Activated CD4-positive, alpha-beta T cell treated with anti-CD3 and anti-CD28 coated beads, Interleukin-2, Interleukin-6, amounts not matched to agents 100 ng/mL and 50 ng/mL, durations not matched to agents 16 hours and 8 hours (primary cell): ENCODE results near the gene SLC9A5.
A peak's percentile ranks its signal among the peaks of the same experiment; 100 is the strongest.

ENCODE experiments used
- DNase-seq: peaks from one replicate; pipeline ENCODE4 v3.0.0-alpha.2; 2020

Gene SLC9A5

GRCh38 chr16:67216612-67217490, 31.9 kb upstream of the SLC9A5 start:
- DNase-seq, result no peak

DNA sequence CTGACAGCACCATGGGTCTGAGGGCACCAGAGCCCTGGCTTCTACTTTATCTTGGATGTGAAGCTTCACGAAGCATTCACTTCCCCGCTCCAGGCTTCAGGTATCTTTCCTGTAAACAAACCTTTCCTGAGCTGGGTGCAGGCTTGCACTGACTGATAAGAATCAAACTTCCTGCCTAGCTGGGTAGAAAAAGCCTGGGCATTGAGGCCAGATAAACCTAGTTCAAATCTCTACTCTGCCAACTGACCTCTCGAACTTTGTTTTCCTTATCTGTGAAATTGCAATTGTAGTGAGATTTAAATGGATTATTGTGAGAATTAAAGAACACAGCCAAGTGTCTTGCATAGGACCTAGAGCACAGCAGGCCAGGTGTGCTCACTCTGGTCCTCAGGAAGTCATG, 24.8 kb upstream of the SLC9A5 start:
- no peak for DNase-seq

DNA sequence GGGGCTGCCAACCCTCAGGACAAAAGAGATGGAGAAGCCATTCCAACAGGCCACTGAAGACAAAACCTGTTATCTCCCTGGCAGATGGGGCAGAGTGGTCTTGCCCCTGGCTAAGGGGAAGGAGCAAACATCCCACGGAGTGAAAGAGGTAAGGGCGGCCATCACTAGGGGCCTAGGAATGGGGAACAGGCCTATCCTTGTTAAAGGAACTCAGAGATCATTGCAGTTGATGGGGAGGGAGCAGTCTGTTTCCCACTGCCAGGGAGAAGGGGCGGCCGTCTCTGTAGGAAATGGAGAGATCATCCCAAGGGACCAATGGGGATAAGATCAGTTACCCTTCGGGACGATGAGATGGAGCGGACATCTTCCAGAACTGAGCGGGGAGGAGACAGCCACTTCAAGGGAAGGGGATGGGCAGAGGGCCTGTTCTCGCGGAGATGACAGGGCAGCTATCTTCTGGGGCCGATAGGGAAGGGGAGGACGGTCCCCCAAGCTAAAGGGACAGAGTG, 22.4 kb upstream of the SLC9A5 start:
- no peak for DNase-seq

DNA sequence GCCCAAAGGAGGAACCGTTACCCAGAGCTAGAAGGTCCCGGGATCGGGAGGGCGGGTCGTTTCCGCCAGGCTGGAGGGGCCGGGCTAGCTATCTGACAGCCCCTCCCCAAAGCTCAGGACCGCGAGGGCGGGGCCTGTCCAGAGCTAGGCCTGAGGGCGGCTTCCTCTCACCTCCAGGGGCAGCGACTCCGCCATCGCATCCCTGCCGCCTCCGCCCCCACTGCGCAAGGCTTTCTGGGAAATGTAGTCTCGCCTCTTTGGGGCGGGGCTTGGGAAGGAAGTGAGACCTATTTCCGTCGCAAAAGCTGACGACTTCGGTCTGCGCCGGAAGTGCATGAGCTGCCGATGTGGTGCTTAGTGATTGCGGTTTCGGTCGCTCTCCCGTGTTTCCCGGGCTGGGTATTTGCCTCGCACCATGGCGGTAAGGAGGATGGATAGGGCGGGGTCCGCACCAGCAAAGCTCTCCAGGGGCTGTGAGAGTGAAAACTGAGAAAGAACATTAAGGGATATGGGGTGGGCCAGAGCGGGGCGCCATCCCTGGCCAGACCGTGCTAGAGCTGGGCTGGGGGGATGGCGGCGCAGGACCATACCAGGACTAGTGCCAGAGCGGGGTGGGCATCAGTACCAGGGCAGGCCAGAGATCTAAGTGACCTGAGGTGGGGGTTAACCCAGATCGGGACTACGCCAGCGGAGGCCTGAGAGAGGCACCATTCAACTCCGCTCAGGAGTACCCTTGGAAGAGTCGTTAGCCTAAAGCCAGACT, 21.8 kb upstream of the SLC9A5 start, which contains the start of gene TMEM208:
TMEM208 (plus strand) TSS at position 327 of the 763 bp plus-strand sequence; CDS start at position 416, 89 bp downstream.
- DNase-seq, result peak; percentile 100

GRCh38 chr16:67227567-67227921, 21.2 kb upstream of the SLC9A5 start:
- no peak for DNase-seq

GRCh38 chr16:67228034-67228785, 20.6 kb upstream of the SLC9A5 start:
- DNase-seq, result no peak

- no peak for DNase-seq
Observed at GRCh38 chr16:67228905-67229304, 19.9 kb upstream of the SLC9A5 start.

DNA sequence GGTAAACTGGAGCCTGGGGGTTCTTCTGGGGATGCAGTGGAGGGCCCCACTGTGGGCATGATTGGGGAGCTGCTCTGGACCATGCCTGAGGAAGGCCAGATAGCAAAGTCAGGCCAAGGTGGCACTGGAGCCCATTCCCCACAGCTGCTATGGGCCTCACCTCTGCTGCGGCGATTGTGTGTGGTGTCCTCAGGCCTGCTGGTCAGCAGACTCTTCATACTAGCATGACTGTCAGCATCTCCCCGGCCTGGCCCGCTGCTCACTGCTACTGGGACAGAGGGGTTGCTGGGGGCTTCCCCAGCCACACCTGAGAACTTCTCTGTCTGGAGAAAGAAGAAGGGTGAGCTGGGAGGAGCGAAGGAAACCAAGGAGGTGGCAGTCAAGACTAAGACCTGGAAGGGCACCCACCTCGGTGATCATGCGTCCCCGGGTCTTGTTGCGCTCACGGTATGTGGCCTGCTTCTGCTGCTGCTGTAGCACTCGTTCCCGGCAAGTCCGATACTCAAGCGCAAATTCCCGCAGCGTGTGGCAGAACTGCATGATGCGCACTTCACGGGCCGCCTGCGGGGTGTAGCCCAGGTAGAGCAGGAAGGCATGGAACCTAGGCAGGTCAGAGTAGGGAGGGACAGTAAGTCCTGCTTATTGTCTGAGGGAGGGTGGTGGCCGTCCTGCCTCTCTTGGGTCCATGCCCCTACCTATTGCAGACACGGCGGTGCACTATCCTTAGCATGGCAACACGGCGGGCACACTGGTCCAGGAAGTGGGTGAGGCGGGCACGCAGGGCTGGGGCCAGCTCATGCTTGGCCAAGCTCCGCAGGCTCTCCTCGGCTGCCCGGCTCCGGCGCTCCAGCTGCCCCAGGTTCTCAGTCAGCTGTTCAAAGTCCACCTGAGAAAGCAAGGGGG, 18.6 kb upstream of the SLC9A5 start:
- no peak for DNase-seq

DNA sequence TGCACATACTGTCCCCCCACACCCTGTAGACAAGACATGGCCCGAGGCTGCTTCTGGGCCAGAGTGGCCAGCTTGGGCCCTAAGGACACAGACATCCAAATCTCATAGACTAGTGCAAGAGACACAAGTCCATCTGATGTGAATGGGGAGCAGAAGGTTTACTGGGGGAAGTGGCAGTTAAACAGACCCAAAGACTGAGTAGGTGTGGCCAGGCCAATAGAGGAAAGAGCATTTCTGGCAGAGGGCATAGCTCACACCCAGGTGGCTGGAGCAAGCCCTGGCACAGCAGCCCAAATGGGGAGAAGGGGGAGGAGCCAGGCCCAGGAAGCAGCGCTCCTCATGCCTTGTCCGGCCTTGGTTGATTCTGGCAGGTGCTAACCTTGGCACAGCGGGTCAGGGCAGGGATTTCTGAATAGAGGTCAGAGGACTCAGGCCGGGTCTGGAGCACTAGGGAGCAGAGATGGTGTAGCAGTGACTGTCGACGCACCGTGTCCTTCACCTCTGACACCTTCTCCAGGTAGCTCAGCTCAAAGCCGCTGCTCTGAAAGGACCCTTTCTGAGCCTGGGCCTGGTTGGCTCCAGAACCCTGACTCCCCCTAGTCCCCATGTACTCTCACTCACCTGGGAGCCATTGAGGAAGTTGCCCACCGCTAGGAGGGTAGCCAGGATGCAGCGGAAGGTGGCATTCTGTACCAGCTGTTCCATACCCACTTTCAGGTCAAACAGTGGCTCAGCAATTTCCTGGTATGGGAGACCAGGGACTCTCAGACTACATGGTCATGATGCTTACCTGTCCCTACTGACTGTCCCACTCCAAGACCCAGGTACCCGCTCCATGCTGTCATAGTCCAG, 17.7 kb upstream of the SLC9A5 start:
- DNase-seq, result no peak

GRCh38 chr16:67233596-67233995, 15.2 kb upstream of the SLC9A5 start:
- no peak for DNase-seq

DNA sequence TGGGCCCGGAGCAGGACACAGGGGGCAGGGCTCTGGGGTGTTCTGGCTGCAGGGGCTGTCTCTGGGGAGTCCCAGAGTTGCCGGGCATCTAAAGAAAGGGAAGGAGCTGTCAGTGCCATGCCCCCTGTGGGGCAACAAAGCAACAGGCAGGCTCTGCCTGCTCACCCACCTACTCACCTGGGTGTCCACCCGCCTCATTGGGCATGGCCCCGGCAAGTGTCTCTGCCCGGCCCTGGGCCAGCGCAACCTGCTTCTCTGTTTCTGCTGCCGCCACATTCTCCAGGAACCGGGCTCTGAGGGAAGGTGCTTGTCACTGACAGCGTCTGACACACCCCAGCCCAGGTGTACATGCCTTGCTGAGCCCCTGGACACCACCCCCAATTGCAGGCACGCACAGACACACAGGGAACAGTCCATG, 14.6 kb upstream of the SLC9A5 start:
- DNase-seq, result no peak

GRCh38 chr16:67235816-67236562, 12.8 kb upstream of the SLC9A5 start:
- peak; percentile 74 for DNase-seq

- peak; percentile 91 for DNase-seq
Observed at GRCh38 chr16:67236563-67237395, 12.0 kb upstream of the SLC9A5 start.

DNA sequence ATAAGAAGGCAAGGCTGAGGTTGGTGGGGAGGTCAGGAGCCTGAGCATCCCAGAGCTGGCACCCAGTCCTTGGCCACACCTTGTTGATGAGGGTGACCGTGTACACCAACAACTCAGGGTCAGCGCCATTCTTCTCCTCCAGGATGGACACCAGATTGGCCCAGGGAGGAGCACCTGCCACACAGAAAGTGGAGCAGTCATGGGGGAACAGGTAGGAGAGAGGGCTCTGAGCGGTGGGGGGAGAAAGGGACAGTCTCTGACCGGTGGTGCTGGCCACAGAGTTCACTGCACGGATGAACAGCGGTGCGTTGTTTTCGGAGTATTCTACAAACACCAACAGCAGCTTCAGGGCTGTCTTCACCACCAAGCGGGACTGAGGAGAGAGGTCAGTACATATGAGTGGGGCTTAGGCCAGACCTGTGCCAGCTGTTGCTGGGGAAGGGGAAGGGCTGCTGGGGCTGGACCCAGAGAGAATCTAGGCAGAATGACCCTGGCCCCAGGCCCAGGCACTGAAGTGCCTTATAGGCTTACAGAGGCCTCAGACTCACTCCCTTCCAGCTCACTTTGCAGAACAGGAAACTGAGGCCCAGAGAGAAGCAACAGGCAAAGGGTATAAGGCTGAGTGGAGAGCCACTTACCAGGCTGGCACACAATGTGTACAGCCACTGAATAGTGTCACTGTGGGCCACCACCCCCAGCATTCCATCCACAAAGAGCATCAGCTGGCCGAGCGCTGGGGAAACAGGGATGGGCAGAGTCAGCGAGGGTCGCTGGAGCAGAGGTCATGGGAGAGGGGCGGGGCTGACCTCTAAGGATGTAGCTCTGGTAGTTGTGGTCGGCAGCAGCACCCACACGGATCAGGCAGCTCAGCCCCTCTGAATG, 11.1 kb upstream of the SLC9A5 start:
- DNase-seq, result no peak

GRCh38 chr16:67238278-67238575, 10.6 kb upstream of the SLC9A5 start:
- no peak for DNase-seq

DNA sequence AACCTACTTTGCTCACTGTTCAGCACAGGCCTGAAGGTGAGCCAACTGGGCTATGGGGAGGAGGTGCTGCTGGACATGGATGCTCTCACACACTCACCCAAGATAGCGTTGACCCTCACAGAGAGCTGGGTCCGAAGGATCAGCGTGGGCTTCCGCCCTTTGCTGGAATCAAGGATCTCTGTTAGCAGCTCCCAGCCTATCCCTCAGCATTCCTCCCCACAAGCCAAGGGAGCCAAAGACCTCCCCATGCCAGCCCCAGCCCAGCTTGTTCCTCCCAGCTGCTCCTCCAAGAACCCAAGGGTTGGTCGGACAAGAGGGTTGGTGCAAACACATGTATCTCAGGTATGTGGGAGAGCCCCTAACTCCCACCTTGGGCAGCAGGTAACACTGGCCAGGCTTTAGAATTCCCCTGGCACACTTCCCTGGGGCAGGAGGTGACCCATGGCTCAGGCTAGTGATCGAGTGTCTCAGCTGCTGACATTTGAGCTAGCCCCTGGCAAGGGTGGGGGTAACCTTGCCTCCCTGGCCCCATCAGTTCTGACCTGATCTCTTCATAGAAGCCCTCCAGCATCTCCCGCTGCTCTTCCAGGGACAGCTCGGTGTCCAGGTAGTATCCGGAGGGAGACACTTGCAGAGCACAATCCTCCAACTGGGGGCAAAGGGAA, 9.8 kb upstream of the SLC9A5 start:
- DNase-seq, result no peak

GRCh38 chr16:67240506-67240905, 8.3 kb upstream of the SLC9A5 start:
- DNase-seq, result no peak
